SK-N-SH (cell line): ENCODE data around the gene CHCHD6. TPM values are rescaled to one million over a fixed set of nuclear protein-coding genes. Genes with fewer than 3 reads are reported as not detected.

Experiments
- CTCF ChIA-PET: fragments of 300-600, 350-600 bp; formaldehyde crosslinking; extraction: SDS; loops from one replicate; lab custom pipeline; 2021; lab: Yijun Ruan, JAX
- POLR2A ChIA-PET: fragments of 350-600 bp; sonication (Branson Sonifier 250); formaldehyde crosslinking; extraction: SDS; loops from one replicate; lab custom pipeline; 2020; ENCODE audit warnings: antibody characterized with exemption, inconsistent platforms; lab: Yijun Ruan, JAX
- DNase-seq: peaks from one replicate; pipeline ENCODE4 v3.0.0; 2012
- H2AFZ ChIP-seq: fragments of 200-600 bp; sonication (generic); 2 replicates; pipeline ENCODE4 v1.8.1; 2016; ENCODE audit warnings: antibody characterized with exemption, mild to moderate bottlenecking, low read depth
- H3F3A ChIP-seq: fragments of 200-600 bp; sonication (generic); replicated peaks from 2 replicates; pipeline ENCODE3; 2016; ENCODE audit warnings: antibody characterized with exemption, mild to moderate bottlenecking; ENCODE audit not compliant: insufficient read depth
- H3K27ac ChIP-seq, 2 experiments: fragments of 200-500 bp in 1 of 2; fragments of 200-600 bp in 1 of 2; sonication (Bioruptor generic) in 1 of 2; sonication (generic), shearing (Covaris generic) in 1 of 2; 2 replicates each; pipeline versions ENCODE4 v1.5.1 to v1.6.1; 2014 to 2016; ENCODE audit warnings: low read depth in 2 of 2, inconsistent platforms in 1 of 2, low read length in 1 of 2, mild to moderate bottlenecking in 1 of 2, mixed read lengths in 1 of 2
- H3K27me3 ChIP-seq: fragments of 200-600 bp; sonication (generic), shearing (Covaris generic); 2 replicates; pipeline ENCODE4 v1.6.1; 2016; ENCODE audit warnings: mixed run types; ENCODE audit not compliant: insufficient read depth
- H3K36me3 ChIP-seq, 2 experiments: fragments of 200-500 bp in 1 of 2; fragments of 200-600 bp in 1 of 2; sonication (Bioruptor generic) in 1 of 2; sonication (generic) in 1 of 2; replicated peaks in 1 of 2; 2 replicates each; pipeline versions ENCODE3 to v1.5.1; 2014 to 2016; ENCODE audit warnings: low read length in 1 of 2, mild to moderate bottlenecking in 1 of 2; ENCODE audit not compliant: insufficient read depth in 2 of 2, control insufficient read depth in 1 of 2
- H3K4me1 ChIP-seq, 2 experiments: fragments of 200-500 bp in 1 of 2; fragments of 200-600 bp in 1 of 2; sonication (Bioruptor generic) in 1 of 2; sonication (generic), shearing (Covaris generic) in 1 of 2; 2 replicates each; pipeline versions ENCODE4 v1.5.1 to v1.6.1; 2014 to 2016; ENCODE audit warnings: low read depth in 1 of 2, low read length in 1 of 2, mixed run types in 1 of 2; ENCODE audit not compliant: insufficient read depth in 2 of 2, control insufficient read depth in 1 of 2
- H3K4me2 ChIP-seq: fragments of 200-600 bp; sonication (generic), shearing (Covaris generic); 2 replicates; pipeline ENCODE4 v1.6.1; 2017; ENCODE audit warnings: mixed run types
- H3K4me3 ChIP-seq, 2 experiments: fragments of 200-500 bp in 1 of 2; fragments of 200-600 bp in 1 of 2; sonication (Bioruptor generic) in 1 of 2; sonication (generic), shearing (Covaris generic) in 1 of 2; 2 replicates each; pipeline versions ENCODE4 v1.5.1 to v1.8.1; 2014 to 2016; ENCODE audit warnings: low read depth in 2 of 2, inconsistent platforms in 1 of 2, low read length in 1 of 2, mild to moderate bottlenecking in 1 of 2, mixed read lengths in 1 of 2, moderate library complexity in 1 of 2
- H3K79me2 ChIP-seq: fragments of 200-600 bp; sonication (generic); 2 replicates; pipeline ENCODE4 v1.8.1; 2017; ENCODE audit warnings: mild to moderate bottlenecking; ENCODE audit not compliant: insufficient read depth
- H3K9ac ChIP-seq: fragments of 200-600 bp; sonication (generic); 2 replicates; pipeline ENCODE4 v1.6.1; 2017; ENCODE audit warnings: mixed run types
- H3K9me2 ChIP-seq: fragments of 200-600 bp; sonication (generic); 2 replicates; pipeline ENCODE4 v1.6.1; 2017; ENCODE audit warnings: mixed run types
- H3K9me3 ChIP-seq: fragments of 200-600 bp; sonication (generic); 2 replicates; pipeline ENCODE4 v1.6.1; 2017; ENCODE audit warnings: mixed run types, mild to moderate bottlenecking, moderate library complexity
- H4K20me1 ChIP-seq: fragments of 200-600 bp; sonication (generic); 2 replicates; pipeline ENCODE4 v1.6.1; 2017; ENCODE audit warnings: mild to moderate bottlenecking, mixed run types; ENCODE audit not compliant: insufficient read depth
- CHD2 ChIP-seq: fragments of 150-350 bp; IDR thresholded peaks from 2 replicates; pipeline ENCODE4 v1.6.1; 2018; ENCODE audit warnings: low read length; ENCODE audit not compliant: partially characterized antibody
- ELF1 ChIP-seq: IDR thresholded peaks from 2 replicates; pipeline ENCODE4 v1.4.0; 2012
- FOXJ3 ChIP-seq: sonication (generic); formaldehyde crosslinking; IDR thresholded peaks from 2 replicates; pipeline ENCODE4 v1.5.1; 2020; ENCODE audit warnings: mild to moderate bottlenecking, missing genetic modification reagents
- GABPA ChIP-seq: IDR thresholded peaks from 2 replicates; pipeline ENCODE4 v1.4.0; 2012; ENCODE audit warnings: low read depth, mild to moderate bottlenecking
- NRF1 ChIP-seq: IDR thresholded peaks from 2 replicates; pipeline ENCODE4 v1.6.1; 2012; ENCODE audit warnings: low read depth, mild to moderate bottlenecking, low read length
- RAD21 ChIP-seq: IDR thresholded peaks from 2 replicates; pipeline ENCODE4 v1.6.1; 2012; ENCODE audit warnings: mild to moderate bottlenecking, low read length
- RXRA ChIP-seq: IDR thresholded peaks from 2 replicates; pipeline ENCODE4 v1.4.0; 2012; ENCODE audit warnings: low read depth, mild to moderate bottlenecking, borderline replicate concordance
- SIN3A ChIP-seq: IDR thresholded peaks from 2 replicates; pipeline ENCODE4 v1.6.1; 2012; ENCODE audit warnings: low read depth, mild to moderate bottlenecking, low read length, moderate library complexity, borderline replicate concordance
- TAF1 ChIP-seq: IDR thresholded peaks from 2 replicates; pipeline ENCODE4 v1.6.1; 2012; ENCODE audit warnings: low read depth, mild to moderate bottlenecking, low read length, moderate library complexity, borderline replicate concordance
- TCF12 ChIP-seq: IDR thresholded peaks from 2 replicates; pipeline ENCODE4 v1.4.0; 2012
- YY1 ChIP-seq: IDR thresholded peaks from 2 replicates; pipeline ENCODE4 v1.4.0; 2012; ENCODE audit warnings: low read depth, mild to moderate bottlenecking
- whole genome bisulfite sequencing: methylation state at CpG from one replicate; pipeline ENCODE4 v1.1.6; 2017; ENCODE audit warnings: low lambda C conversion rate; 5-methylcytosine and 5-hydroxymethylcytosine counted together
- polyA plus RNA-seq, 3 experiments: library from polyadenylated mRNA; depleted of rRNA; stranded (reverse); fragments of >200 nt; gene quantifications; 2 replicates each; pipeline ENCODE4 v1.2.3, GENCODE V29; 2012
- TF ChIP-seq, protein P1 (sequence below): fragments of 150-350 bp; IDR thresholded peaks from 2 replicates; pipeline ENCODE4 v1.6.1; 2017; ENCODE audit warnings: antibody characterized with exemption, low read length, low read depth, borderline replicate concordance
- TF ChIP-seq, protein P2 (sequence below): fragments of 200-600 bp; sonication (generic); IDR thresholded peaks from 2 replicates; pipeline ENCODE4 v1.6.1; 2017; ENCODE audit warnings: antibody characterized with exemption, mild to moderate bottlenecking, moderate library complexity
- TF ChIP-seq, protein P3 (sequence below): IDR thresholded peaks from 2 replicates; pipeline ENCODE4 v1.4.0; 2012; ENCODE audit warnings: low read depth
- TF ChIP-seq, protein P4 (sequence below): IDR thresholded peaks from 2 replicates; pipeline ENCODE4 v1.6.1; 2012; ENCODE audit warnings: mild to moderate bottlenecking, low read depth, low read length, moderate library complexity

CHCHD6 gene
- polyA plus RNA-seq, 1 of the 3 experiments (the other 2 are of a cell fraction) = 42.5 TPM

DNA sequence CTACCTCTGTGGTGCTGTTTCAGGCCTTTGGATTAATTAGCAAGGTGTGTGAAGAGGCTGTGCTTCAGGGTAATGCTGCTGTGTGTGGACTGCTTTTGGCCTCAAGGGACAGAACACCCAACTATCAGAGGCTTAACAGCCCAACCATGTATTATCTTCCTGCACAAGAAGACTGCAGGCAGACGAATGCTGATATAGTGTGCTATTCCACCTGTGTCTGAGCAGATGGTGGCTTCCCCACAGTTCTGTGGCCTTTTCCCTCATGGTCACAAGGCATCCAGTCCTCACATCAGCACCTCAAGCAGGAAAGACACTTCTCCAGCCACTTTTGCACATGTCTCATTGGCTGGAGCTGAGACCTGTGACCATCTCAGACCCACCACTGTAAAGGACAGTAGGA lies 76.6 kb downstream of the CHCHD6 start:
- Histone ChIP-seq H2AFZ (no peak overlapping the region), H3K9ac (no peak overlapping the region), H3K79me2 (no peaks in the 10 kb centered on the region), H3K27me3 (no peaks in the 10 kb centered on the region), H3K9me3 (no peaks in the 10 kb centered on the region), H4K20me1 (no peaks in the 10 kb centered on the region), H3K4me2 (no peak overlapping the region), H3K9me2 (no peaks in the 10 kb centered on the region), H3K27ac (peak overlapping the region in 1 of 2 experiments; percentile 93; a peak in 2 of 4 replicates), H3K4me1 (peaks cover 20 to 35% of the 10 kb centered on the region in 2 experiments), H3F3A (peaks cover 23% of the 10 kb centered on the region), H3K36me3 (no peaks in the 10 kb centered on the region), H3K4me3 (no peak overlapping the region)
- DNase-seq = no peak
- 100% methylated on average over 1 of the region's 1 CpG for WGBS
- POLR2A ChIA-PET = no interaction called here
- TF ChIP-seq YY1 = no peak
- TF ChIP-seq ELF1 = no peak
- TF ChIP-seq FOXJ3 (CRISPR knock-in tag) = no peak
- TF ChIP-seq RAD21 = no peak
- TF ChIP-seq, protein P1, sequence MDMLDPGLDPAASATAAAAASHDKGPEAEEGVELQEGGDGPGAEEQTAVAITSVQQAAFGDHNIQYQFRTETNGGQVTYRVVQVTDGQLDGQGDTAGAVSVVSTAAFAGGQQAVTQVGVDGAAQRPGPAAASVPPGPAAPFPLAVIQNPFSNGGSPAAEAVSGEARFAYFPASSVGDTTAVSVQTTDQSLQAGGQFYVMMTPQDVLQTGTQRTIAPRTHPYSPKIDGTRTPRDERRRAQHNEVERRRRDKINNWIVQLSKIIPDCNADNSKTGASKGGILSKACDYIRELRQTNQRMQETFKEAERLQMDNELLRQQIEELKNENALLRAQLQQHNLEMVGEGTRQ = no peak
- TF ChIP-seq, protein P2, sequence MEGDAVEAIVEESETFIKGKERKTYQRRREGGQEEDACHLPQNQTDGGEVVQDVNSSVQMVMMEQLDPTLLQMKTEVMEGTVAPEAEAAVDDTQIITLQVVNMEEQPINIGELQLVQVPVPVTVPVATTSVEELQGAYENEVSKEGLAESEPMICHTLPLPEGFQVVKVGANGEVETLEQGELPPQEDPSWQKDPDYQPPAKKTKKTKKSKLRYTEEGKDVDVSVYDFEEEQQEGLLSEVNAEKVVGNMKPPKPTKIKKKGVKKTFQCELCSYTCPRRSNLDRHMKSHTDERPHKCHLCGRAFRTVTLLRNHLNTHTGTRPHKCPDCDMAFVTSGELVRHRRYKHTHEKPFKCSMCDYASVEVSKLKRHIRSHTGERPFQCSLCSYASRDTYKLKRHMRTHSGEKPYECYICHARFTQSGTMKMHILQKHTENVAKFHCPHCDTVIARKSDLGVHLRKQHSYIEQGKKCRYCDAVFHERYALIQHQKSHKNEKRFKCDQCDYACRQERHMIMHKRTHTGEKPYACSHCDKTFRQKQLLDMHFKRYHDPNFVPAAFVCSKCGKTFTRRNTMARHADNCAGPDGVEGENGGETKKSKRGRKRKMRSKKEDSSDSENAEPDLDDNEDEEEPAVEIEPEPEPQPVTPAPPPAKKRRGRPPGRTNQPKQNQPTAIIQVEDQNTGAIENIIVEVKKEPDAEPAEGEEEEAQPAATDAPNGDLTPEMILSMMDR = no peak
- TF ChIP-seq NRF1 = no peak
- TF ChIP-seq, protein P3, sequence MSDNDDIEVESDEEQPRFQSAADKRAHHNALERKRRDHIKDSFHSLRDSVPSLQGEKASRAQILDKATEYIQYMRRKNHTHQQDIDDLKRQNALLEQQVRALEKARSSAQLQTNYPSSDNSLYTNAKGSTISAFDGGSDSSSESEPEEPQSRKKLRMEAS = no peak
- no peak for TF ChIP-seq TCF12
- no peak for TF ChIP-seq RXRA
- TF ChIP-seq TAF1 = no peak
- TF ChIP-seq, protein P4, sequence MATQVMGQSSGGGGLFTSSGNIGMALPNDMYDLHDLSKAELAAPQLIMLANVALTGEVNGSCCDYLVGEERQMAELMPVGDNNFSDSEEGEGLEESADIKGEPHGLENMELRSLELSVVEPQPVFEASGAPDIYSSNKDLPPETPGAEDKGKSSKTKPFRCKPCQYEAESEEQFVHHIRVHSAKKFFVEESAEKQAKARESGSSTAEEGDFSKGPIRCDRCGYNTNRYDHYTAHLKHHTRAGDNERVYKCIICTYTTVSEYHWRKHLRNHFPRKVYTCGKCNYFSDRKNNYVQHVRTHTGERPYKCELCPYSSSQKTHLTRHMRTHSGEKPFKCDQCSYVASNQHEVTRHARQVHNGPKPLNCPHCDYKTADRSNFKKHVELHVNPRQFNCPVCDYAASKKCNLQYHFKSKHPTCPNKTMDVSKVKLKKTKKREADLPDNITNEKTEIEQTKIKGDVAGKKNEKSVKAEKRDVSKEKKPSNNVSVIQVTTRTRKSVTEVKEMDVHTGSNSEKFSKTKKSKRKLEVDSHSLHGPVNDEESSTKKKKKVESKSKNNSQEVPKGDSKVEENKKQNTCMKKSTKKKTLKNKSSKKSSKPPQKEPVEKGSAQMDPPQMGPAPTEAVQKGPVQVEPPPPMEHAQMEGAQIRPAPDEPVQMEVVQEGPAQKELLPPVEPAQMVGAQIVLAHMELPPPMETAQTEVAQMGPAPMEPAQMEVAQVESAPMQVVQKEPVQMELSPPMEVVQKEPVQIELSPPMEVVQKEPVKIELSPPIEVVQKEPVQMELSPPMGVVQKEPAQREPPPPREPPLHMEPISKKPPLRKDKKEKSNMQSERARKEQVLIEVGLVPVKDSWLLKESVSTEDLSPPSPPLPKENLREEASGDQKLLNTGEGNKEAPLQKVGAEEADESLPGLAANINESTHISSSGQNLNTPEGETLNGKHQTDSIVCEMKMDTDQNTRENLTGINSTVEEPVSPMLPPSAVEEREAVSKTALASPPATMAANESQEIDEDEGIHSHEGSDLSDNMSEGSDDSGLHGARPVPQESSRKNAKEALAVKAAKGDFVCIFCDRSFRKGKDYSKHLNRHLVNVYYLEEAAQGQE = no peak
- TF ChIP-seq CHD2 = no peak
- no peak for TF ChIP-seq GABPA
- no peak for TF ChIP-seq SIN3A
- CTCF ChIA-PET = interaction anchor here (0.6 to 1.0 kb wide), 3 partner anchors 8 to 180 kb away, joined by 3 read pairs; no protein-coding TSS in a partner anchor
